Transverse colon (tissue), 4 donors: ENCODE results near the gene PPME1.
"Not testable (repeated sequence)": the region's sequence is repeated elsewhere in the genome, so short reads cannot be mapped to it uniquely, and the experiment has no call there.

Experiments
- CTCF ChIP-seq, 5 experiments: fragments of 200-600 bp in 3 of 5; fragments of 450-650 bp in 2 of 5; sonication (generic) in 3 of 5; IDR thresholded peaks; 1 replicate in 2 of 5; 2 replicates in 3 of 5; pipeline ENCODE4 v1.5.1; 2016 to 2017; ENCODE audit warnings: antibody characterized with exemption in 5 of 5, inconsistent platforms in 3 of 5, mild to moderate bottlenecking in 2 of 5, moderate library complexity in 1 of 5
- EP300 ChIP-seq: sonication (generic); formaldehyde crosslinking; IDR thresholded peaks from one replicate; pipeline ENCODE4 v1.6.1; 2017; ENCODE audit warnings: antibody characterized with exemption, low read depth
- POLR2A ChIP-seq: fragments of 450-650 bp; IDR thresholded peaks from one replicate; pipeline ENCODE4 v1.6.1; 2016; ENCODE audit warnings: antibody characterized with exemption, mild to moderate bottlenecking, moderate library complexity
- POLR2AphosphoS5 ChIP-seq, 3 donors: sonication (generic); formaldehyde crosslinking; IDR thresholded peaks; one replicate each; pipeline ENCODE4 v1.6.1; 2016; ENCODE audit warnings: antibody characterized with exemption in 3 of 3

- not testable (repeated sequence) for TF ChIP-seq POLR2A; CTCF (IDR thresholded peaks at IDR 0.05); EP300; POLR2AphosphoS5 (IDR thresholded peaks at IDR 0.05)
Measured at GRCh38 chr11:74139919-74140431, 31.1 kb upstream of the PPME1 start.
